Measurements from ENCODE around the gene C9orf78.

GRCh38 chr9:129836311-129837007 lies 1.4 kb upstream of the C9orf78 start:
- TF ChIP-seq POLR2AphosphoS5 (IDR thresholded peaks at IDR 0.05) (no peak), CTCF (IDR thresholded peaks at IDR 0.05) (no peak), POLR2A (IDR thresholded peaks at IDR 0.05) (no peak)

Measured in sigmoid colon (tissue), 4 donors.